Islet of Langerhans (tissue), 1 donor: Measurements from ENCODE around the gene PDXK.

Experiments used
- FAIRE-seq: peaks from one replicate; lab custom pipeline; 2011; peaks lifted over from hg19 to GRCh38; lab: Jason Lieb, UNC

The PDXK gene

GRCh38 chr21:43744725-43745124 is 25.8 kb downstream of the PDXK start:
- no peak for FAIRE-seq

GRCh38 chr21:43745772-43746517 is 27.0 kb downstream of the PDXK start:
- FAIRE-seq: no peak

- no peak for FAIRE-seq
Measured at GRCh38 chr21:43748622-43749021, 29.7 kb downstream of the PDXK start.

GRCh38 chr21:43749651-43750262 is 30.8 kb downstream of the PDXK start:
- FAIRE-seq: no peak

- no peak for FAIRE-seq
Measured at GRCh38 chr21:43750339-43751033, 31.6 kb downstream of the PDXK start.

GRCh38 chr21:43751955-43752591 is 33.1 kb downstream of the PDXK start:
- no peak for FAIRE-seq

- peak; percentile 38 for FAIRE-seq
Measured at GRCh38 chr21:43752758-43753438, 34.0 kb downstream of the PDXK start.

GRCh38 chr21:43753439-43753799 is 34.5 kb downstream of the PDXK start:
- no peak for FAIRE-seq

GRCh38 chr21:43754948-43755781 is 36.2 kb downstream of the PDXK start:
- FAIRE-seq: no peak

GRCh38 chr21:43755820-43756594 is 37.1 kb downstream of the PDXK start:
- no peak for FAIRE-seq

GRCh38 chr21:43757601-43758000 is 38.7 kb downstream of the PDXK start:
- FAIRE-seq: no peak

GRCh38 chr21:43758111-43758641 is 39.2 kb downstream of the PDXK start:
- no peak for FAIRE-seq

- FAIRE-seq: no peak
Measured at GRCh38 chr21:43758811-43759210, 39.9 kb downstream of the PDXK start.

GRCh38 chr21:43759651-43760050 is 40.7 kb downstream of the PDXK start:
- no peak for FAIRE-seq

GRCh38 chr21:43760391-43760958 is 41.5 kb downstream of the PDXK start:
- no peak for FAIRE-seq

- no peak for FAIRE-seq
Measured at GRCh38 chr21:43761886-43762285, 43.0 kb downstream of the PDXK start.

- no peak for FAIRE-seq
Measured at GRCh38 chr21:43762303-43763128, 43.6 kb downstream of the PDXK start.

- FAIRE-seq: no peak
Measured at GRCh38 chr21:43763901-43764523, 45.1 kb downstream of the PDXK start.
